NT2/D1 (cell line): ENCODE measurements around the gene OR6K2.

Experiments used
- SUZ12 ChIP-seq: IDR thresholded peaks from 2 replicates; pipeline ENCODE4 v1.6.1; 2011; ENCODE audit not compliant: insufficient read length, insufficient read depth; ENCODE audit errors: extremely low read depth
- YY1 ChIP-seq: IDR thresholded peaks from 2 replicates; pipeline ENCODE4 v1.6.1; 2011; ENCODE audit not compliant: insufficient read length, insufficient read depth
- ZNF274 ChIP-seq: IDR thresholded peaks from 2 replicates; pipeline ENCODE4 v1.6.1; 2011; ENCODE audit warnings: mild to moderate bottlenecking, low read depth, low read length

DNA sequence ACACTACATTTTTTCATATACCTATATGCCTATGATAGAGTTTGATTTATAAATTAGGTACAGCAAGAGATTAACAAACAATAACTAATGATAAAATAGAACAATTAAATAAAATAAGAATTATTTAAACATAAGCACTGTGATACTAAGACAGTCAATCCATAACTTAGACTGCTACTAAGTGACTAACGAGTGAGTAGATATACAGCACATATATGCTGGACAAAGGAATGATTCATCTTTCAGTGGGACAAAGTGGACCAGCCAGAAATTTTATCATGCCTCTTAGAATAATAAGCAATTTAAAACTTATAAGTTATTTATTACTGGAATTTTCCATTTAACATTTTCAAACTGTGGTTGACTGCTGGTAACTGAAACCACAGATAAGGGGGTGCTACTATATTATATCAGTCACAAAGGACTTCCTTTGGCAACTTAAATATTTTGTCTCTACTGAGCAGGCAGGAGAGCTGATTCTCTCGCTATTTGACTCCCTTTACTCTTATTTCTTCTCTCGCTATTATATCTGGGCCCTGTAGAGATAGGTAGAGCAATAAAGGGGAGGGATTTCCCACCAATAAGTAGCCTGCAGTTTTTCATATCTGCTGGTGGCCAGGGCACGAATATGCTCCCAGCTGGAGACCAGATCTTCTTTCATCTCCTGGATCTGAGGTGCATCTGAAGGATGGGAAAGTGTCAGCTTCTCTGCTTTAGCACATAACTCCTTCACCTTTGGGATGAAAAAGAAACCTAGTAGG lies 24.7 kb downstream of the OR6K2 start:
- no peak for TF ChIP-seq YY1
- TF ChIP-seq ZNF274 = no peak
- no peak for TF ChIP-seq SUZ12
